ENCODE data around the gene SOX21. TPM values are rescaled to one million over a fixed set of nuclear protein-coding genes. Genes with fewer than 3 reads are reported as not detected.

SOX21 gene
- polyA plus RNA-seq, 3 donors, result 0.11 to 1.4 TPM; not detected in 1

DNA sequence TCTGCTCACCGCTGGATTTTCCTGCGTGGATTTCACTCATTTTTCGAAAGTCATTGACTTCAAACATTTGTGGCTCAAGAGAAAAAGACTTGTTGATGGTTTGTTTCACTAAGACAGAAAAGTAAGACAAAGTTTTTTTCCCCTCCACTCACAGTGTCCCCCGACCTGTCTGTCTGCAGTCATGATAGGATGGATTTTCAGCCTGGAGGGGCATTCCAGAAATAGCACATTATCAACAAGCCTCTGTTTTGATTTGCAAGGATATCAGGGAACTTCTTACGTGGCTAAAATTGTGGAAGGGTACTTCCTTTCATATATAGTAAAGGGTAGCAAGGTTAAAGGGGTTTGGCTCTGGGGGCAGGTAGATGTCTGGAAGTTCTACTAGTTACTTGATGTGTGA is 11.8 kb downstream of the SOX21 start:
- no peak overlapping the region for H3K27ac ChIP-seq (ENCODE audit: low read depth, low read length)
- WGBS, 3 donors, result 73 to 83% (median 77%) methylated on average over 5 of the region's 5 CpGs

DNA sequence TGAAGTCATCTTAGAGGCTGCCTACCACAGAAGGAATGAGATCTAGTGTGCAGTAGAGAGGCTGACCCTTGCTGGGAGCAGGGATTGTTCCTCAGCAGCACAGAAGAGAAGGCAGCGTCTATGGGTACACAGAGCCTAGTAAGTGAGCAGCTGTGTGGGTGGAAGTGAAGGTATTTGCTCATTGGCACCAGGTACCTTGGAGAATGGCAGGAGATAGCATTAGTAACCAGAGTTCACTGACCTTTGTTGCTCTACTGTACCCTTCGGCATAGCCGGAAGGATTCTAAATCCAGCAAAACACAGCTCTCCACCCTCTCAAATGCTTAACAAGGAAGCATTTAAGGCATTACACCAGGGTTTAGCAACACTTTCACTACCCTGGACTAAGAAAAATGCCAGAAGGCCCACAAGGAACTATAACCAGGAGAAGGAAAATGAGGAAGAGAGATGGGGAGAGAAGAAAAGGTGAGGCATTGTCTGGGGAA is 12.3 kb downstream of the SOX21 start:
- WGBS, 3 donors, result 68 to 81% (median 76%) methylated on average over 3 of the region's 3 CpGs
- no peak overlapping the region for H3K27ac ChIP-seq (ENCODE audit: low read depth, low read length)

DNA sequence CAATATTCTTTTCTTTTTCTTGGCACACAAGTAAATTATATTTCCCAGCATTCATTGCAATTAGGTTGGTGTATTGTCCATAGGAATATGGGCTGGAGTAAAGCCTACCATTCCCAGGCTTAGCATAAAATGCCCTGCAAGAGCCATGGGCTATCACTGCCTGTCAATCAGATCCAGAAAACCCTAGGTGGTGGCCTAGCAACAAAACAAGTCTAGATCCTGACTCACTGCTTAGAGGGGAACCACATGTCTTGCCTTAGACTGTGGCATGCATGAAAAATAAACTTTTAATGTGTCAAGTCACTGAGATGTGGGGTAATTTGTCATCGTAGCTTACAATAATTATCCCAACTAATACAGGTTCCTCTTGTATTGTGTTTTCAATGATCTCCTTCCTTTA is 16.2 kb downstream of the SOX21 start:
- no peak overlapping the region for H3K27ac ChIP-seq (ENCODE audit: low read depth, low read length)
- WGBS, 3 donors, result 82 to 84% (median 83%) methylated on average over 1 of the region's 1 CpG

DNA sequence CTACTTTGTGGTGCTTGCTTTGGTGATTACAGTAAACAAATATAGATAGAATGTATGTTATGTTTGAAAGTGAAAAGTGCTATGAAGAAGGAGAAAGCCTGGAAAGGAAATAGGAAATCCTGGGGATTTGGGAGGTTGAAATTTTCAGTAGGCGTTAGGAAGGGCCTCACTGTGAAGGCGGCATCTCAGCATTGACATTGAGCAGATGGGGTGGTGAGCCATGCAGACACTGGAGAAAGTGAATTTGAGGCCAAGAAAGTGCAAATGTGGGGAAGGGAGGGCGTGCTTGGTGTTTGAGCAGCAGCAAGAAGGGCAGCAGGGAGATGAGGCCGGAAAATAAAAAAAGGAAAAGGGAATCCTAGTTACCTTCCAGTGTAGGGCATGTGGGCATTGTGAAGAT is 20.3 kb downstream of the SOX21 start:
- H3K27ac ChIP-seq (ENCODE audit: low read depth, low read length), result no peak overlapping the region
- WGBS, 3 donors, result 72 to 80% (median 75%) methylated on average over 4 of the region's 4 CpGs

DNA sequence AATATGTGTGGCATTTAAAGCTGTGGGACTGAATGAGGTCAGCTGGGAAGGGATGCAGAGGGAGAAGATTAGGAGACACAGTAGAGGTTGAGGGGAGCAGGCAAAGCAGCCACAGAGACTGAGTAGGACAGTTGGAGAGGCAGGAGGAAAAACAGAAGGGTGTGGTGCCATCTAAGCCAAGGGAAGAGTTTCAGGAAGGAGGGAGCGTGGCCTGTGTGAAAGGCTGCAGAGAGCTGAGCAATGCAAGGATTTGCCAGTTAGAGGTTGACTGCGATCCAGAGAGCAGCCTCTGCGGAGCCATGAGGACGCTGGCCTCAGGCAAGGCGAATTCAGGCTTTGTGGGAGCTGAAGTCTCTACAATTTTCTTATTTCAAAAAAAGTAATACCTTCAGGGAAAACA is 28.9 kb downstream of the SOX21 start:
- 56 to 78% (median 65%) methylated on average over 5 of the region's 5 CpGs for WGBS, 3 donors
- H3K27ac ChIP-seq (ENCODE audit: low read depth, low read length), result no peak overlapping the region

DNA sequence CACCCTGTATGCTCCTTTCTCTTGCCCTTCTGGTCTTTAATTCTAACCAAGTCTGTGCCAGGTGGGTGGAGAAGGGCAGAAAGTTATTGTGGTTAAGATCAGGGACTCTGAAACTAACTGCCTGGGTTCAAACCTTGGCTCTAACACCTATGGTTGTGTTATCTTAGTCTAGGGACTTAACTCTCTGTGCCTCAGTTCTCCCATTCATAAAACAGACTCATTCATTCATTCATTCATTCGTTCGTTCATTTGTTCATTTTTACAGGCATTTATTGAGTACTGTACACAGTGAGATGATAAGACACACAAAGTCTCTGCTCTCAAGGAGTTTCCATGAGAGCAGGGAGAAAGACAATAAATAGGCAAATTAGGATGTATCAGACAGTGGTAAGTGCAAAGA is 30.1 kb downstream of the SOX21 start:
- no peak overlapping the region for H3K27ac ChIP-seq (ENCODE audit: low read depth, low read length)
- WGBS, 3 donors, result 45 to 87% (median 80%) methylated on average over 2 of the region's 2 CpGs

DNA sequence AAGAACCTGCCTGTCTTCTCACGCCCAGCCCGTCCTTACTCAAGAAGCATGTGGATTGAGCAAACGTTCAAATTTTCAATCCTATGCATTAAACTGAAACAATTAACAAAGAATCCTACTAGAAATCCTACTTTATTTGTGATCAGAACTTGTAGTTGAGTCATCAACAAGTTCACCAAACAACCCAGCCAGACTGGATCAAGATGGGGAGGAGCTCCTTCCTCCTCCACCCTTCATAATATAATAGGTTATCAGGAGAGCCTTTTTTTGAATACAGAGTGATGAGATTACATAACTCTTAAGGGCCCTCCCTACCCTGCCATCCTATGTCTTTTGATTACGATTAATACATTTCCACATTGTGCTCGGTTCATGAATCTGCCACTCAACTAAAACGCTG is 32.7 kb downstream of the SOX21 start:
- H3K27ac ChIP-seq (ENCODE audit: low read depth, low read length), result no peak overlapping the region
- WGBS, 3 donors, result 73 to 92% (median 91%) methylated on average over 6 of the region's 6 CpGs

DNA sequence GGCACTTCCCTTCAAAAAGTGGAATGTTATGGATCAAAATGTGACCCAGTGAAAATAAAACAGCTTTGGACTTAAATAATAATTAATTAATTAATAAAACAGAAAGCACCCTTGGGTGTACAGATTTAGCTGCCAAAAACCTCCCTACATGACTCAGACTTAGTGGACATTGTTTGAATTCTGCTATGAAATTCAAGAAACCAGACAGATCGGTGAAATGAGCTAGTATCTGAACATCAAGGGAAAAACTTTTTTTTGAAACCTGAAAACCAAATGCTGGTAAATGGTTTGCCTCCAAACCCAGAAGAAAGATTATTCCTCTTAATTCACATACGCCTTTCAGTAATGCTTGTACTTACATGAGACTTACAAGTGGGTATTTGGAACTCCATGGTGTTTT is 33.5 kb downstream of the SOX21 start:
- H3K27ac ChIP-seq (ENCODE audit: low read depth, low read length), result no peak overlapping the region
- WGBS, 3 donors, result 91 to 95% (median 93%) methylated on average over 2 of the region's 2 CpGs

DNA sequence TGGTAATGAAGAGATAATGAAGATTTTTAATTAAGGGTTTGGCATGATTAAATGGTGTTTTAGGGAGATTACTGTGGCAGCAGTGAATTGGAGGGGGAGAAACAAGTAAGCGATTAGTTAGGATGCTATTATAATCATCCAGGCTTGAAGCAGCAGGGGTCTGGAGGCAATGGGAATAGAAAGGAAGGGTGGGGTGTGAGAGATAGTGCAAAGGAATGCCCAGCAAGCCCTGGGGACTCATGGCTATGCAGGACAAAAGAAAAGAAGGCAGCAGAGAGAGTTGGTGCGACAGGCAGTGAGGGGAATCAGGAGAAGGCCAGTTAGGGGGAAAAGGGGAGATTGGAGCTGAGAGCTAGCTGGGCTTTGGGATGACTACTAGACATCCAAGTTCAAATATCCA is 34.5 kb downstream of the SOX21 start:
- WGBS, 3 donors, result 76 to 82% (median 79%) methylated on average over 2 of the region's 2 CpGs
- no peak overlapping the region for H3K27ac ChIP-seq (ENCODE audit: low read depth, low read length)

DNA sequence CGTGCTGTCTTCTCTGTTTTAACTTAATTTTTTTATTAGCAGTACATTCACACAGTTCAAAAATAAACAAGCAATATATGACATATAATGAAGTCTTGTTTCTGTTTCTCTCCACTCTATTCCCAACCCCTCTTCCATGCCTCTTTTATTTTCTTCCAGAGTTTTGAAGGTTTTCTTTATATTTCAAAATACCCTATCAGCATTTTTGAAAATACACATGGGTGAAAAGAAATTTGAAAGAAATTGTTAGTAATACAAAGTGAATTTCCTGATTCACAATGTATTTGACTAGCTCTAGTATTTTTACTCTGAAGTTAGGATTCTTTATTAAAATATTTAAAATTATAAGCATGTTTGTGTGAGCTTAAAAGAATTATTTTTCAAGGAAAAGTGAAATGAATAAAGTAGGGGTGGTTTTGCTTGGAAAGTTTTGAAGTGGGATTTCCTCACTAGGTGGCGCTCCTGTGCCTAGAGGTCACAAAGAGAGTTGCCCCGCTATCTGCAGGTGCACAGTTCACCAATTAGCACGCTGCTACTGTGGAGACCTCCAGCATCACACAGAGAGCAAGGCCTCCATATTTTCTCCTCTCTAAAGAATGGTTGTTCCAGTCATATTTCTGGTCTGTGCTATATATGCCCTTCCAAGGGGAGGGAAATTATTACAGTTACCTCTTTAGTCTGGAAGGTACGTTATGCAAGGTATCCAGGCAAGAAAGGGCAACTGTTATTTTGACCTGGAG is 37.6 kb downstream of the SOX21 start:
- 28 to 30% (median 28%) methylated on average over 5 of the region's 5 CpGs for WGBS, 3 donors
- no peak overlapping the region for H3K27ac ChIP-seq (ENCODE audit: low read depth, low read length)

DNA sequence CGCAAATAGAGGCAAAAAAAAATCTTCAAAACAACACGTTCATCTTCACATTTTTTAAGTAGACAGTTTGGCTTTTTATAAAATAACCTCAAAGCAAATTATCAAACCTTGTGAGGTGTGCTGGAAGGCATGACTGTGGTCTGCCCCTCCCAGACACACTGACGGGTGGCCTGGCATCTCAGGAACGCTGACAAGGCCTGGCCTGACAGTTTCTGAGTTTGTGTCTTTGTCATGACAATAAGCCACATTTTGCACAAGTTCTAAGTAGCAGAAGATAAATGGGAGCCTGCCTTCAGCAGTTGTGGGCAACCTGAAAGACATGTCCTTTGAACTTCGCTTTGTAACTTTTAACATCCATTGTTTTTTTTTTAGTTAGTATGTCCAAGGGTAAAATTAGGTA is 38.5 kb downstream of the SOX21 start:
- no peak overlapping the region for H3K27ac ChIP-seq (ENCODE audit: low read depth, low read length)
- 58 to 71% (median 66%) methylated on average over 5 of the region's 5 CpGs for WGBS, 3 donors

DNA sequence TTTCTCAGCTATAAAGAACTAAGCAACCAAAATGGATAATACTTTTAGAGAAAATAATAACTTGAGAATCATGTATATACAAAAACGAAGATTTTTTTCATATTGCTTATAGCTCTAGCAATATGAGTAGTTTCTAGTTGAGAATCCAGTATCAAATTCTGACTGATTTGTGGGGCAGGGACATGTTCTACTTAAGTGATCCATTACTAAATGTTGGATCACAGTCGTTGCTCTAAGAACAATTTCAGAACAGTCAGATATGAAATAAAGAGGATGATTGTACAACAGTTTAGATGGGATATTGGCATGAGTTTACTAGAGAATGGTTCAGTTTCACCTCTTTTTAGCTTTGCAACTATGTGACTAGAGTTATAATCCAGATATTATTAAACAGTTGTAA is 39.9 kb downstream of the SOX21 start:
- 71 to 81% (median 79%) methylated on average over 2 of the region's 2 CpGs for WGBS, 3 donors

DNA sequence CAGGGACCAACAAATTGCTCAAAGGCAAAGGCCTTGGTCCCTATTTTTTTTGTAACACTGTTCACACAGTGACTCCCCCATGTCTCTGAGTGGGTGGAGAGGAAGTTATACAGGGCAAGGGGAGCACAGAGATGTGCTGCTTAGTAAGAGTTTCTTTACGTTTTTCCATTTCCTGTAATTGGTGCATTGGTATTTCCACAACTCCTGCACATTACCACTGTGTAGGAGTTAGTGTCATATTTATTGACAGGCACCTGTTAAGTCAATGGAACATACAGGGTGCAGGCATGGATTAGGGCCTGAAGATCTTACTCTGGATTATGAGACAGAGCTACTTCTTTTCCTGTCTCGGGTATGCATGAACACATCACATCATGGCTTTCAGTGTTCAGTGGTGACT is 45.2 kb downstream of the SOX21 start:
- H3K27ac ChIP-seq (ENCODE audit: low read depth, low read length), result no peak overlapping the region
- WGBS, 3 donors, result 55 to 83% (median 65%) methylated on average over 2 of the region's 2 CpGs

More for the DNA sequence above, 39.9 kb downstream of the SOX21 start:
- H3K27ac ChIP-seq (ENCODE audit: low read depth, low read length), result no peak overlapping the region

DNA sequence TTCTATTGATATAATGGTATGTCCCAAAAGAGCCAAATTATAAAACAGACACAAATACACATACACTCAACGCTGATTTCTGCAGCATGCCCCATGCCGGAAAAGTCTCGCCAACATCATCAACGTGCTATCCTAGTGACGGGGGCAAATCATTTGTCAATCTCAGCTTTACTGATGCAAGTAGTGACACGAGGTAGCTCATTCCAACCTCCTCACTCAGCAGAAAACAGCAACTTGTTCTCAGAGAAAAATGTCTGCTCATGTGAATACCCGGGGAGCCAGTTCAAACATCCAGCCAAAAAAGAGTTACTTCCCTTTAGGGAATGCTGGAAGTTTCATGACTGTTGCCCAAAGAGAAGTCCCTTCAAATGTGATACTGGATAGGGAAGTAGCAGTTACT is 46.3 kb downstream of the SOX21 start:
- no peak overlapping the region for H3K27ac ChIP-seq (ENCODE audit: low read depth, low read length)
- 83 to 90% (median 88%) methylated on average over 7 of the region's 7 CpGs for WGBS, 3 donors

DNA sequence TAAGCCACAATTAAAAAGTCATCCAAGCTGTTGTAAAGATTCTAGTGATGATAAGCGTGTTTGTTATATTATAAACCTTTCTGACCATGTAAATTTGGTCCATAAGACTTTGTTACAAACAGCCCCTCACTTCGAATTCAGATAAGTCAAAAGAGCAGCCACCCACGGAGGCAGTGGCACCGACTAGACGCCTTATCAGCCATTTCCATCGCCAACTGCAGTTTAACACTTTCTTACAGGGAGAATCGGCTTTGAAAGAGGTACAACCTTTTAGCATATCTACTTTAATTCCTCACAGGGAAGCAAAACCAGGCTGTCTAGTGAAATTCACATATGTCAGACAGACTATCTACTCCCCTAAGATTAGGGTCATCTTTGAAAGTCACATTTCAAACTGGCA is 47.5 kb downstream of the SOX21 start:
- H3K27ac ChIP-seq (ENCODE audit: low read depth, low read length), result no peak overlapping the region
- 49 to 68% (median 64%) methylated on average over 7 of the region's 7 CpGs for WGBS, 3 donors

DNA sequence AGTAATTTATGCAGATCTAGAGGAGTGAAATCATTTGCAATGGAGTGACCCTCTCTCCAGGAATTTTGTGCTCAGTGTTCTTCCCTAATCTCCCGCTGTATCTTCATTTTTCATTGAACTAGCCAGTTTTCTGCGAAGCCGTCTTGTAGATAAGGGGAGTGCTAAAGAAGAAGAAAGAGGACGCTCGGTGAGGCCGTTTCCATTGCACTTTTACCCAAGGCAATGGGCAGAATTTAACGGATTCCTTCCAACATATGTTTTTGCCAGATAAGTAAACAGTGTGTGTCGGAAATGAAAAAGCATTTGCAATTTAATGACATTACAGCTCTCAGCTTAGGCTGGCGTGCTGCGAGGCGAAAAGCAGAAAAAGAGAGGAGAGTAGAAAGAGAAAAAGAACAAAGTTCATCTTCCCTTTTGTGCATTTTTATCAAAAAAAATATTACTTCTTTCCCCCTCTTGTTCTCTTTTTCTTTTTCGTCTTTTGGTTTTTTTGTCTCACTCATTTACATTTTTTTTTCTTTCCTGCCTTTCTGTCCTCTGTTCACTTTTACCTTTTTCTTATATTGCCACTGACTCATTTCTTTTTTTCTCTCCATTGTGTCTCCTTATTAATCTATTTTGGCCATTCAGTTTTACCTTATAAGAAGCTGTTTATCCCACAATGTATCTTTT is 49.9 kb downstream of the SOX21 start:
- 26 to 35% (median 31%) methylated on average over 12 of the region's 12 CpGs for WGBS, 3 donors
- no peak overlapping the region for H3K27ac ChIP-seq (ENCODE audit: low read depth, low read length)

DNA sequence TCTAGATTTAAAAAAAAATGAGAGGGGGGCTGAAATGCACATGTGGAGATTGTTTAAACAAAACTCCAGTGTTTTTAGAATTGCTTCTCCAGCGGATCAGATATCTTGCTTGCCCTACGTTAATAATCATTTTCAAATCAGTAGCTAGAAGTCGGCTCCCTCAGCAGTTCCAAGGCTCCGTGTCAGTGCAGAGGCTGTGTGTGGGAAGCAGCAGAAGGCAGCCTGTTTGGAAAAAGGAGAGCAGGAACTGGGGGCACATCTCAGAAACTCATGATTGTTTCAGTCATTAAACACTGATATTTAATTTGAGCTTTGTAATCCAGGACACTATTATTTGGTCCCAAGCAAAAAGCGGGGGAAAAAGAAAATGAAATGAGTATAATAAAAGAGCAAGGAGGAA is 50.9 kb downstream of the SOX21 start:
- H3K27ac ChIP-seq (ENCODE audit: low read depth, low read length), result no peak overlapping the region
- WGBS, 3 donors, result 42 to 71% (median 69%) methylated on average over 5 of the region's 5 CpGs

DNA sequence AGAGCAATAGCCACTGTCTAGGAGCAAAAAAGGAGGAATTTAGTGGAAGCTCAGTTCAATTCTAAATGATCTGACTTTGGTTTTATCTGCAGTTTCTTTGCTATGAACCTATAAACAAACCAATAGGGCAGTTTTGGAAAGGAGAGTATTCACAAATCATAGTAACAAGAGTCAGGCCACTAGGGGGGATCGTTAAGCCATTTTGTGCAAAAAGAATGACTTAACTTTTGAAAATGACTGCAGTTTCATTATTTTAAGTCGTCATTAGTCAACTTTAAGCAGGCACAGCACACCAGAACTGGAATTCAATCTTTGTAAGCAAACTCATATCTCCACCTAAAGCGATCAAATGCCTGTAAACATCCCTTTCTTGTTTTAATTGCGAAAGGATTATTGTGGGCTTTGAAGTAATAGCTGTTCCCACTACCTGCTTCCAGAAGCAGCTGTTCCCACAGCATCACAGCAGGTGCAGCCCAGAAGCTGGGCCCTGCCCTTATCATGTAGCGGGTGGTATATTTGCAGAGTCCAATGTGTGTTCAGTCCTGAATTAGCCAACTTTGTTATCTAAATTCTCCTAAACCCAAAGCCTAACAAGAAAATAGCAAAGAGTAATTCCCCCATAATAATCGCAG is 51.5 kb downstream of the SOX21 start:
- H3K27ac ChIP-seq (ENCODE audit: low read depth, low read length), result no peak overlapping the region
- WGBS, 3 donors, result 19 to 55% (median 49%) methylated on average over 6 of the region's 6 CpGs

Data from adipose tissue (tissue), 3 donors.